Measurements from ENCODE around the gene TSC22D1. TPM values are rescaled to one million over a fixed set of nuclear protein-coding genes. Genes with fewer than 3 reads are reported as not detected.

The TSC22D1 gene
- total and polyA plus RNA-seq, 2 experiments from 2014 or later, result 173 to 195 TPM

DNA sequence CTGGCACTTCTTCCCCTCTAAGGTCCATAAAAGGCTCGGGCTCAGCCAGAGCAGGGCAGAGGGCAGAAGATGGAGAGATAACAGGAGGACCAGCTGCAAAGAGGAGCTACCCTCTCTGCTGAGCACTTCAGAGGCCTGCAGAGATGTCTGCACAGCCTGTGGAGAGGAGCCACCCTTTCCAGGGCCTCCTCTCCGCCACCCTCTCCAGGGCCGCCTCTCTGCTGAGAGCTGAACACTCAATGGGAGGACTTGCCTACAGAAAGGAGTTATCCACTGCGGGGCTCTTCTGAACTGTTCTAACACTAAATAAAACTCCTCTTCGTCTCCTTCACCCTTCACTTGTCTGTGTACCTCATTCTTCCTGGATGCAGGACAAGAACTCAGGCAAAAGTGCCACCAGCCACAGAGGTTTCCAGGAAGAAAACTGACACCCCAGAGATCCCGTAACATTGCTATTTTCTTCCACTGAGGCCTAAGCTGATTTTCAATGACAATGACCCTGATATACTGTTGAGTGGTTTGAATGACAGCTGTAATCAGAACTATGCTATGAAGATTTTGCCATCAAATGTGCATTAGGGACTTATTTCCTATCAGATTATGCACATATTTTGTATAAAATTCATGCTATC is 16.2 kb upstream of the TSC22D1 start:
- H3K9me2 ChIP-seq (replicated peaks; ENCODE audit: insufficient read depth), result no peaks in the 10 kb centered on the region
- no peak overlapping the region for H3K4me3 ChIP-seq
- no peaks in the 10 kb centered on the region for H3K36me3 ChIP-seq (replicated peaks; ENCODE audit: insufficient read depth, low read depth)
- 90% methylated on average over 6 of the region's 6 CpGs for WGBS (ENCODE audit: low lambda C conversion rate, missing lambda C conversion rate)
- H3K27ac ChIP-seq, result no peak overlapping the region
- H3K27me3 ChIP-seq, result no peaks in the 10 kb centered on the region
- no peaks in the 10 kb centered on the region for H4K20me1 ChIP-seq (ENCODE audit: insufficient read depth, poor library complexity, severe bottlenecking)
- H3K9me3 ChIP-seq (ENCODE audit: low read depth), result no peaks in the 10 kb centered on the region
- no peak overlapping the region for H3K4me2 ChIP-seq
- no peaks in the 10 kb centered on the region for H3K4me1 ChIP-seq (ENCODE audit: insufficient read depth)
- H2AFZ ChIP-seq, result no peak overlapping the region
- DNase-seq (ENCODE audit: low spot score), result no peak
- TF ChIP-seq EZH2phosphoT487 (IDR thresholded peaks at IDR 0.05; ENCODE audit: low read depth, severe bottlenecking, unreplicated experiment), result no peak
- no peak for TF ChIP-seq EZH2 (IDR thresholded peaks at IDR 0.05; ENCODE audit: borderline replicate concordance)
- TF ChIP-seq, protein P1, sequence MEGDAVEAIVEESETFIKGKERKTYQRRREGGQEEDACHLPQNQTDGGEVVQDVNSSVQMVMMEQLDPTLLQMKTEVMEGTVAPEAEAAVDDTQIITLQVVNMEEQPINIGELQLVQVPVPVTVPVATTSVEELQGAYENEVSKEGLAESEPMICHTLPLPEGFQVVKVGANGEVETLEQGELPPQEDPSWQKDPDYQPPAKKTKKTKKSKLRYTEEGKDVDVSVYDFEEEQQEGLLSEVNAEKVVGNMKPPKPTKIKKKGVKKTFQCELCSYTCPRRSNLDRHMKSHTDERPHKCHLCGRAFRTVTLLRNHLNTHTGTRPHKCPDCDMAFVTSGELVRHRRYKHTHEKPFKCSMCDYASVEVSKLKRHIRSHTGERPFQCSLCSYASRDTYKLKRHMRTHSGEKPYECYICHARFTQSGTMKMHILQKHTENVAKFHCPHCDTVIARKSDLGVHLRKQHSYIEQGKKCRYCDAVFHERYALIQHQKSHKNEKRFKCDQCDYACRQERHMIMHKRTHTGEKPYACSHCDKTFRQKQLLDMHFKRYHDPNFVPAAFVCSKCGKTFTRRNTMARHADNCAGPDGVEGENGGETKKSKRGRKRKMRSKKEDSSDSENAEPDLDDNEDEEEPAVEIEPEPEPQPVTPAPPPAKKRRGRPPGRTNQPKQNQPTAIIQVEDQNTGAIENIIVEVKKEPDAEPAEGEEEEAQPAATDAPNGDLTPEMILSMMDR (IDR thresholded peaks at IDR 0.05; ENCODE audit: poor library complexity), result no peak
- H3K79me2 ChIP-seq, result no peaks in the 10 kb centered on the region

DNA sequence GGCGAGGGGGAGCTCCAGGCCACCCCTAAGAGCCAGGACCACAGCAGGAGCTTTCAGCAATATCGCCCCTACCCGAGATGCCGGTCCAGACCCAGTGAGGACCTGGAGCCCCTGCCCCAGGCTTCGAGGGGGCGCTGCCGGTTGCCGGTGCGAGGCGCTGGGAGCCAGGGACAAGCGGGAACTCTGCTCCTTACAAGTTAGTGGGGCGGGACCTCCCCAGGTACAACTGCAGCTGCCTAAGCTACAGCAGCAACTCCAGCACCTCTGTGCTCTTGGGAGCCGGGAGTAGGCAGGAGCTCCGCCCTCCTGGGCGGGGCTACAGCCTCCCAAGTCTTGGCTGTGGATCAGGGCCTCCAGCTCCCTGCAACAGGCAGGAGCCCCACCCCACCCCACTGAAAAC is 15.2 kb upstream of the TSC22D1 start:
- Histone ChIP-seq H3K79me2 (no peaks in the 10 kb centered on the region), H4K20me1 (ENCODE audit: insufficient read depth, poor library complexity, severe bottlenecking) (no peaks in the 10 kb centered on the region), H3K9me2 (replicated peaks; ENCODE audit: insufficient read depth) (no peaks in the 10 kb centered on the region), H3K4me3 (no peak overlapping the region), H3K4me1 (ENCODE audit: insufficient read depth) (no peaks in the 10 kb centered on the region), H3K27ac (no peak overlapping the region), H3K36me3 (replicated peaks; ENCODE audit: insufficient read depth, low read depth) (no peaks in the 10 kb centered on the region), H3K9me3 (ENCODE audit: low read depth) (no peaks in the 10 kb centered on the region), H2AFZ (no peak overlapping the region), H3K4me2 (no peak overlapping the region), H3K27me3 (no peaks in the 10 kb centered on the region)
- WGBS (ENCODE audit: low lambda C conversion rate, missing lambda C conversion rate), result 91% methylated on average over 15 of the region's 15 CpGs
- TF ChIP-seq EZH2 (IDR thresholded peaks at IDR 0.05; ENCODE audit: borderline replicate concordance) (no peak), EZH2phosphoT487 (IDR thresholded peaks at IDR 0.05; ENCODE audit: low read depth, severe bottlenecking, unreplicated experiment) (no peak)
- TF ChIP-seq, protein P1 (IDR thresholded peaks at IDR 0.05; ENCODE audit: poor library complexity), result no peak
- DNase-seq (ENCODE audit: low spot score), result no peak

DNA sequence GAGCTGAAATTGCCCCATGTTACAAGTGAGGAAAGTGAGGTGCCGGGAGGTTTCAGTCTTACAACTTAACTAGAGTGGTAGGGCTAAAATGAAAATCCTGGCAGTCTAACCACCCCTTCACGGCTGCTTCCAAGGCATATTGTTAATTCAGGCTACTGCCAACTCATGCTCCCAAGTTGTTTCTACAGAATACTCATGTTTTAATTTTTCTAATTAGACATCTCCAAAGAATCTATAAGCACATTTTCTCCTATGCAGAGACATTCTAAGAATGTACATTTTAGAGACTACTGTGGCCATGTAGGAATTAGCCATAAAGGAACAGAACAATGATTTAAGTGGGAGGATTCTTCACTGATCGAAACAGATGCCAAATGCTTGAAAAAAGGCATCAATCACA is 7.0 kb upstream of the TSC22D1 start:
- TF ChIP-seq EZH2 (IDR thresholded peaks at IDR 0.05; ENCODE audit: borderline replicate concordance) (no peak), EZH2phosphoT487 (IDR thresholded peaks at IDR 0.05; ENCODE audit: low read depth, severe bottlenecking, unreplicated experiment) (no peak)
- TF ChIP-seq, protein P1 (IDR thresholded peaks at IDR 0.05; ENCODE audit: poor library complexity), result no peak
- H3K4me3 ChIP-seq, result no peak overlapping the region
- no peaks in the 10 kb centered on the region for H3K9me2 ChIP-seq (replicated peaks; ENCODE audit: insufficient read depth)
- DNase-seq (ENCODE audit: low spot score), result no peak
- H3K36me3 ChIP-seq (replicated peaks; ENCODE audit: insufficient read depth, low read depth), result no peaks in the 10 kb centered on the region
- 93% methylated on average over 3 of the region's 3 CpGs for WGBS (ENCODE audit: low lambda C conversion rate, missing lambda C conversion rate)
- H4K20me1 ChIP-seq (ENCODE audit: insufficient read depth, poor library complexity, severe bottlenecking), result no peaks in the 10 kb centered on the region
- H3K4me2 ChIP-seq, result no peak overlapping the region
- H3K9me3 ChIP-seq (ENCODE audit: low read depth), result no peaks in the 10 kb centered on the region
- H3K4me1 ChIP-seq (ENCODE audit: insufficient read depth), result peaks cover 7% of the 10 kb centered on the region
- no peaks in the 10 kb centered on the region for H3K27me3 ChIP-seq
- H2AFZ ChIP-seq, result no peak overlapping the region
- H3K79me2 ChIP-seq, result peaks cover 6% of the 10 kb centered on the region
- H3K27ac ChIP-seq, result no peak overlapping the region

All from hepatocyte (in vitro differentiated cells).